Measurements from ENCODE around the gene VWA2.

The VWA2 gene

DNA sequence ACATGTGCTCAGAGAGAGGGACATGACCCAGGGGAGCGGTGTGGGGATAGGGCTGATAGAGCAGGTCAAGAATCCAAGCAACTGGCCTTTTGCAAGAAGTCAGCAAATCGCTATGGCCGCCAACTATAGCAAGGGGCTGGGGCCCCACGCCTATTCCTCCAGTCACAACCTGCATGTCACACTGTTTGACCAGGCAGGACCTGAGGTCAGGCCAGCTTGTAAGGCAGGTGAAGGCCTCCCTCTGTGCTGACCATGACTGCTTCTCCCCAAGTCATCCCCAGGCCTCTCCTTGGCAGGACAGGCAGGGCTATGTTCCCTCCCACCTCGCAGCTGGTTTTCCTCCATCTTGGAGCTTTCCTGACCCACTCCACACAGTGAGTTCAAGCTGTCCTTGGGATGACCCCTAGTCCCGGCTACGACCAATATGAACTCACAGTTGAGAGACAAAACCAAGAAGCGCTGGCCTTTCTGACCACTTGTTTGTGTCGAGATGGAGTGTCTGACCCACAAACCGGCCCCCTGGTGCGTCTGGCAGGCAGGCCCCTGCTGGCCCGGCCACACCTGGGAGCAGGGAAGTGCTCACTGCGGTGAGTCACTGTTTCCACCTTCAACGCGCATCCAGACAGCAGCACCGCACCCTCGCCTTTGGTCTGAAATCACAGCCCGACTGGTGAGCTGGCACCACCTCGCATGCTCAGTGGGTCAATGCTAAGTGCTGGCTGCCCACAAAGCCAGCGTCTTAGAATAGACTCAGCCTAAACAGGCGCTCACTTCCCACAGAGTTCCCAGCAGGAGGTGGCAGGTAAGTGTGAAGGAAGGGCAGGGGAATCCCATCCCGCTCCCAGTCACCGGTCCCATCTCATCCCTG is 81.4 kb downstream of the VWA2 start:
- DNase-seq: no peak

- DNase-seq: no peak
Observed at GRCh38 chr10:114322344-114322743, 83.3 kb downstream of the VWA2 start.

DNA sequence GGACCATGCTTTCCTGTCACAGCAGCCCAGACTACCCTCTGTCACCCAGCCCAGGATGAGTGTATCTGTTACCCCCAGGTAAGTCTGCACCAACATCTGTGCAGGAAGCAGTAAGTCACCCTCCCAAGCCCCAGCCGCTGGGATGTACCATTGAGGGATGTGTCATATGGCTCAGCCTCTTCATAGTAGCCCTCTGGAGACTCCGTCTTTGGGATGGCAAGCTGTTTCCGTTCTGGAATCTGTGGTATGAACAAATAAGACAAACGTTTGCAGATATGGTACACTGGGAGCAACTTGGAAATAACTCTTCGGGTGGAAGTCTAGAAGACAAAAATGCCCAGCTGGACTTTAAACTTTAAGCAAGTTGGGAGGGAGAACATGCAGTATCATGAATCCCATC is 84.0 kb downstream of the VWA2 start:
- DNase-seq: no peak

DNA sequence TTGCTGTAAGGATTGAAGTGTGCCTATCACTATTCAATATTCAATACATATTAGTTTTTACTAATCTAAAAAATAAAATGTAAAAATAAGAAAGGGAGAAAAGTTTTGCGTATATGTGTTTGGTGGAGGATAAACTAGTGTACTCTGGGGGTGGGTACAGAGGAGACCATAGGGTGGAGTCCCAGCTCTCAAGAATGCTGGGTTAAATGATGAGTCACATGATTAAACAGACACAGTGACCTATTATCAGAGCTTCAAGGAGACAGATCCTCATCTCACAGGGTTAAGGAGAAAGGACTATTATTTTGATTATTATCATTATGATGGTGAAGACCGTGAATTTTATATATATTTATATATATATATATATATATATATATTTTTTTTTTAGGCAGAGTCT is 87.7 kb downstream of the VWA2 start:
- DNase-seq: no peak

GRCh38 chr10:114327537-114328440 is 88.7 kb downstream of the VWA2 start:
- DNase-seq: no peak

- DNase-seq: no peak
Observed at GRCh38 chr10:114328441-114328812, 89.4 kb downstream of the VWA2 start.

DNA sequence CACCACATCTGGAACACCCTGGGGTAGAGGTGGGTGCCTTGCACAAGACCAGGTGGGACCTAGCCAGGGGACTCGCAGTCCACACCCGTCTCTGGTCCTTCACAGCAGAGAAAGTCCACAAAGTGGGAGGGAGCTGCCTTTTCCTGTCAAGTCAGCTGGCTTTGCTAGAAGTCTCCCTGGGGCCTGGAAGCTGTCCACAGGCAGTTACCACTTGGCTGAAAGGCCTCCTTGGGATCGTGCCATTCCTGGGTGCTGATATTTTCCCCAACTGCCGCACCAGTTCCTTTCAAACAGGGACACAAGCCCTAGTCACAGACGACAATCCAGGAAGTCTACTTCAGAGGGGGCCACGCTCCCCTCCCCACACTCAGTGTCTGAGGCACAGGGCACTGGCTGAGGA is 89.8 kb downstream of the VWA2 start:
- DNase-seq: no peak

GRCh38 chr10:114329634-114330365 is 90.7 kb downstream of the VWA2 start:
- no peak for DNase-seq

DNA sequence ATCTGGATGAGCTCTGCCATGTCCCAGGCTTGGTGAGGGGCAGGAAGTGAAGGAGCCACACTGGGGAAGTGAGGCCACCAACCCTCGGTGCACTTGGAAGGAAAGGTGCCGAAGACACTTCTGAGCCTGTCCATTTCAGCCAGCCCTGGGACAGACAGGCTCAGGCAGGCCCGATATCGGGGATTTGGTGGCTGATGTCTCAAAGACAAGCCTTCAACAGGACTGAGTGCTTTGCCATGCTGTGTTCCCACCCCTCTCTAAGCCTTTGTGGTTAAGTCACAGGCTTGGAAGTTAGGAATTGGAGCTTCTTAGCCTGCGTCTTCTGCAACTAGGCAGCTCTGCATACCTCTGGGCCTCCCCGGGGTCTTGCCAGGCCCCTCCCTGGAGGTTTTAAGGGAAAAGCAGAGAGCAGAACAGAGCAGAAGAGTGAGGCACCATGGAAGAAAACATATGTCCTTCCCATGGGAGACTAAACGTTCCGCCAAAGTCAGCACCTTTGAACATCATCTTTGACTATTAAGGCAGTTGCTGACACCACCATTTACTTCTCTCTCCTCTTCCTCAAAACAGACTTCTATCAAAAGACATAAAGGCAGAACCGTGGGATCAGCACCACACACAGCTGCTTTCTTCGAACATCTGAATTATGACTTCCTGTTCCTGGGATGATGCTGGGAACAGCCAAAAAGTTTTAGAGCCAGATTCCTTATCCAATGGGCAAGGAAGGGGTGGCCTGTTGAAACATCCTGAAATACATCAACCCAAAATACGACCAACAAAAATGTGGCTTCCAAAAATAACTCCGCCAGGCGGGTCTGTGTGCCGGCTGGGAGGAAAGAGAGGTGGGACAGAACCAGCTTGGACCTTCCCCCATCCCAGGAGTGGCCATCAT is 93.5 kb downstream of the VWA2 start:
- no peak for DNase-seq

- peak; percentile 17 for DNase-seq
Observed at GRCh38 chr10:114333441-114333840, 94.4 kb downstream of the VWA2 start.

DNA sequence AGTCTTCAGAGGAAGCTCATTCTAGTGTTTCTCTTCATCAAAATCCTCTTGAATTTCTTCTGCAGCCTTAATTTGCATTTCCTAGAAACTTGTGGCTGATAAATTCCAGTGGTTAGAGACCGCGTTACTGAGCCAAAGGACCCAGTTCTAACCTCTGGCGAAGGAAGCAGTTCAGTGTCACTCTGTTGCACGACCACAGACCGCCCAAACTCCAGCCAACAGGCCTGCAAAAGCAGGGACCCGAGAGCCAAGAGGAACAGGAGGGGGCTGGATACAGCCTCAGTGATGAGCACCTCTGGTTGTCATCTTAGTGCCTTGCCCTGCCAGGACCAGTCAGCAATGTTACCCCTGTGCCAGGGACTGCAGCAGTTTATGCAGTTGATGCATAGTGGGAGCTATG is 95.2 kb downstream of the VWA2 start:
- no peak for DNase-seq

DNA sequence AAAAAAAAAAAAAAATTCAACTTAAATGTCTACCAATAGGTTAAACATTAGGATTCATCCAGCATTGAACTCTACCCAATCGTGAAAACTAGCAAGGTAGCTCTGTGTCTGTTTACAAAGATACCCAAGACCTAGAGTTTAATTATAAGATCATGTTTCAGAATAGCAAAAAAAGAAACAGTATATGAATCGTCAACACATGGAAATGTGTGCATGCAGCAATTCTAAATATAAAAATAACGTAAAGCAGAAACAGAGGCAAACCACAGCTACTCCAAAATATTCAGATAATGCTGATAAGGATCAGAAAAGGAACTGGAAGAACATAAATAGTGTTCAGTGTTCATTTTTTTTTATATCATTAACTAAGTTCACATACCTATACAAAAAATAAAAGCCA is 96.6 kb downstream of the VWA2 start:
- DNase-seq: no peak

DNA sequence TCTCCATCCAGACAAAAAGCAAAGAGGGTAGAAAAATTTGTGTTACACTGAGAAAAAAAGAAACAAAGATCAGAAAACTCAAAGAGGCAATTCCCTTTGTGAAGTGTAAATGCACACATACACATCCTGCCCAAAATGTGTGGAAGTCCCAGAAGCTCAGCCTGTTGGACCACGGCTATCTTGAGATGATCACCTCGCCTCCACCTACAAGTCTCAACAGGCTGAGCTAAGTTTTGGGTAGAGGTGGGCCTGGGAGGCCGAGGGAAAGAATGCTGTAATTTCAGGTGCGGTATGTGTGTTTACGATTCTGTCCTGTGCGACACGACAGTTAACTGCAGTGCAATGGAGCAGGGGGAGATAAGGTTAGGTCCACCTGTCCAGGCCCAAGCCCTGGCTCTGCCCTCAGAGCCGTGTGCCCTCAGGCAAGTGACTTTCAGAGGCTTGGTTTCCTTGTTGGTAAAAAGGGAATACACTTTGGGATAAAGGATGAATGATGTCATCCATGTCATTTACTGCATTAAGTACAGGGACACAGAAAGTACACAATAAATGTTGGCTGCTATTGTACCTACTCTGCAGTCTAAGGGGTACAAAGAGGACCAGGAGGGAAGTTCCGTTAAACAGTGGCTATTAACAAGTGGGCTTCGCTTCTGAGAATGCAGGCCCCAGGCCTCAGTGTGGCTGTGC is 97.9 kb downstream of the VWA2 start:
- no peak for DNase-seq

- DNase-seq: no peak
Observed at GRCh38 chr10:114337510-114338462, 98.7 kb downstream of the VWA2 start.

DNA sequence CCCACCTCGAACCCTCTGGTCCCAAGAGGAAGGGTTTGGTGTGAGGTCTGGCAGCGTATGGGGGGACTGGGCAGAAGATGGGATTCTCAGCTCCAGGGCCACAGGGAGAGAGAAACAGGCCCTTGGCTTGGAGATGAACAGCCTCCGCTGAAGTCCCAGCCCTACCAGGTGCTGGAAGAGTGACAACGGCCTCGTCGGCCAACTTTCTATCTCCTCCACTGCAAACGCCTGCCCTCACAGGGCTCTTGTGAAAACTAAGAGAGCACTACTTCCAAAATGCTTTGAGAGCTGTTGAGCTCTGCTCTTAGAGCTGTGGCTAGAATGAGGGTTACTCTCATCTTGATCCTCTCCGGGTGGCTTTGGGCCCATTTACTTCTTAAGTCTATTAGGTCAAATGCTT is 101.8 kb downstream of the VWA2 start:
- DNase-seq: no peak
